Esophagus (tissue), 2 donors: ENCODE results near the gene BMPR1B. TPM values are rescaled to one million over a fixed set of nuclear protein-coding genes. Genes with fewer than 3 reads are reported as not detected.

Experiments used
- H3K27ac ChIP-seq, 2 donors: one replicate each; pipeline ENCODE4 v1.5.1; 2013; ENCODE audit warnings: low read depth in 2 of 2, mild to moderate bottlenecking in 2 of 2, inconsistent platforms in 1 of 2, low read length in 1 of 2, moderate library complexity in 1 of 2
- H3K27me3 ChIP-seq, 2 donors: one replicate each; pipeline ENCODE4 v1.6.1; 2013; ENCODE audit warnings: low read length in 2 of 2, control low read depth in 1 of 2, mild to moderate bottlenecking in 1 of 2; ENCODE audit not compliant: insufficient read depth in 2 of 2, control insufficient read depth in 1 of 2
- H3K36me3 ChIP-seq, 2 donors: one replicate each; pipeline ENCODE4 v1.6.1; 2013; ENCODE audit warnings: low read length in 1 of 2; ENCODE audit not compliant: control insufficient read depth in 2 of 2, insufficient read depth in 2 of 2
- H3K4me1 ChIP-seq, 2 donors: one replicate each; pipeline ENCODE4 v1.6.1; 2013; ENCODE audit warnings: low read length in 1 of 2; ENCODE audit not compliant: control insufficient read depth in 2 of 2, insufficient read depth in 2 of 2
- H3K4me3 ChIP-seq, 2 donors: one replicate each; pipeline ENCODE4 v1.5.1; 2013; ENCODE audit warnings: low read length in 2 of 2, mild to moderate bottlenecking in 2 of 2, low read depth in 1 of 2, moderate library complexity in 1 of 2
- H3K9me3 ChIP-seq, 2 donors: one replicate each; pipeline ENCODE4 v1.6.1; 2013; ENCODE audit warnings: mild to moderate bottlenecking in 2 of 2, low read depth in 1 of 2, low read length in 1 of 2, moderate library complexity in 1 of 2; ENCODE audit not compliant: control insufficient read depth in 2 of 2, insufficient read depth in 1 of 2
- WGBS, 2 donors: extraction: QIAGEN DNeasy Blood & Tissue Kit; methylation state at CpG; one replicate each; pipeline ENCODE4 v1.1.7; 2013; 5-methylcytosine and 5-hydroxymethylcytosine counted together
- polyA plus RNA-seq, 2 donors: library from polyadenylated mRNA; stranded (reverse); fragments of 200-250 nt; gene quantifications; one replicate each; pipeline ENCODE4 v1.2.3, GENCODE V29; 2013
- donor health status: healthy with polysubstance abuse.
- donor health status: Bipolar disorder and iron deficiency.

The BMPR1B gene
- polyA plus RNA-seq, 2 donors, result 0.18 to 0.22 TPM

DNA sequence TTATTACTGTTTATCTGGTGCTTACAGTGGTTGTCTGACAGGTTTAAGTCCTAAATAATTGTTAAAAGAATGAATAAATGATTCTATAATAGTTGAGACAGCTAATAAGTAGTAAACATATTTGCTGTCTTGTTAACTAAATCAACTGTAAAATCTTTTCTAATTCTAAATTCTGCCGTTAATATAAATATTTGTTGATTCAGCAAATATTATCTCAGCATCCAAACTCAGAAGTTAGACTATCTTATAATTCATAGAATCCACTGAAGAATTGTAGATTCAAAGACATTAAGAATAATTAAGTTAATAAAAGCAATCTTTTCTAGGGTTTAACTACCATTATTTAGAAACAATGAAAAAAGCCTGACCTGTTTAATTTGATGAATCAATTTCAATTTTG lies 256.3 kb downstream of the BMPR1B start:
- H3K9me3 ChIP-seq, result no peaks in the 10 kb centered on the region
- no peaks in the 10 kb centered on the region for H3K27me3 ChIP-seq
- H3K36me3 ChIP-seq, result no peaks in the 10 kb centered on the region
- WGBS, 2 donors, result 81 to 91% methylated on average over 1 of the region's 1 CpG
- no peaks in the 10 kb centered on the region for H3K4me1 ChIP-seq
- no peak overlapping the region for H3K4me3 ChIP-seq
- H3K27ac ChIP-seq, result no peak overlapping the region

DNA sequence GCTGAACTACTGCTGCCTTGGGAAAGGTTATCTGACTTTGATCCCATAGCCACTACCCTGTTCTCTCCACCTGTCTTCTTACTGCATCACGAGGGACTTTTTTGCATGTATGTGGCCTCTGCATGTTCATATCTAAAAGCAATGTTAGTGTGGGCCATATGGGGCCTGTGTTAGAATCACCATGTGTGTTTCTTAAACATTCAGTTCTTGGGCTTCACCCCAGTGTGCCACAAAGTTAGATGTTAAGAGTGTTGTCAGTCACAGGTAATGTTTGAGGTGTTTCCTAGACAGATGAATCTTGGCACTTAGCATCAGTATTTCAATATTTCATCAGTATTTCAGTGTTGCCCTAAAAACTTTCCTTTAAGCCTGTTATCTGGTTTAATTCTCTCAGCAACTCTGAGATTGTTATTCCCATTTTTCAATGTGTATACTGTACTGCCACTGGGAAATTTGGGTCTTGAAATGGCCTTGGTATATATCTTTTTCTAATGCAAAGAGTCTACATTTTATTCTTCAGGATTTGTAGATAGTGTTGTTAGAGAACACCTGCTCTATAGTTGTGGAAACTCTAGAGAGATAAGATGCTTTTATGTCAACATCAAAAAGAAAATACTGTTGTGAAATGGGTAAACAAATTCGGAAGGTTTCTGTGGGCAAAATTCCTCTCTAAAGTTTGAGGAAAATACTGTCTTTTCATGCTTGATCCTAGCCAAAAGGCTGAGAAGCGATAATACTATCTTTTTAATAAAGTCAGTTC lies 259.7 kb downstream of the BMPR1B start:
- Histone ChIP-seq H3K27ac (no peak overlapping the region), H3K4me1 (no peaks in the 10 kb centered on the region), H3K27me3 (no peaks in the 10 kb centered on the region), H3K9me3 (no peaks in the 10 kb centered on the region), H3K4me3 (no peak overlapping the region), H3K36me3 (no peaks in the 10 kb centered on the region)
- WGBS, 2 donors, result 61 to 63% methylated on average over 3 of the region's 3 CpGs

DNA sequence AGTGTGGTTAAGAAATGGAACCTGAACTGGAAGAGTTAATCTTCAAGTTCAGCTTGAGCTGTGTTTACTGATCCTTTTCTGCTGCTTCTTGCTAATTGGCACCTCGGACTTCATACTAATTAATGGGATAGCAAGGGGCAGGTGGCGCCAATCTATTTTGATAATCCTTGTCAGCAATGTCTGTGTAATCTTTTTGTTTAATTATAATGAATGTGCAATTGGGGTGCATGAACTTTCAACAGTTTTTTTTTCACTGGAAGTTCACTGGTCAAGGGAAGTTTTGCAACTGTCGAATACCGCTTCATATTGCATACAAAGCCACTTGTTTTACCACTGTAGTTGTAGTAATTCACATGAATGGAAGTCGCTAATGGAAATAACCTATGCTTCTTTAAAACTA lies 261.0 kb downstream of the BMPR1B start:
- 42 to 48% methylated on average over 5 of the region's 5 CpGs for WGBS, 2 donors
- Histone ChIP-seq H3K36me3 (no peaks in the 10 kb centered on the region), H3K27ac (no peak overlapping the region), H3K4me3 (no peak overlapping the region), H3K9me3 (no peaks in the 10 kb centered on the region), H3K4me1 (no peaks in the 10 kb centered on the region), H3K27me3 (no peaks in the 10 kb centered on the region)

DNA sequence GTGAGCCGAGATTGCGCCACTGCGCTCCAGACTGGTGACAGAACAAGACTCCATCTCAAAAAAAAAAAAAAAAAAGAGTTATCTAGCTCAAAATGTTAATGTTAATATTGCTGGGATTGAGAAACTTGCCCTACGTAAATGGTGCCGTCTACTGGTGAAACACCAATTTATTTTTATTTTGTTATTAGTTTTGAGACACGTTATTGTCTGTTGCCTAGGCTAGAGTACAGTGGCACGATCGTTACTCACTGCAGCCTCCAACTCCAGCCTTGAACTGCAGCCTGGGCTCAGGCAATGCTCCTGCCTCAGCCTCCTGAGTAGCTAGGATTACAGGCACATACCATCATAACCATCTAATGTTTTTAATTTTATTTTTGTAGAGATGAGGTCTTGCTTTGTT lies 262.8 kb downstream of the BMPR1B start:
- WGBS, 2 donors, result 93% methylated on average over 8 of the region's 8 CpGs
- Histone ChIP-seq H3K27me3 (no peaks in the 10 kb centered on the region), H3K4me1 (no peaks in the 10 kb centered on the region), H3K27ac (no peak overlapping the region), H3K9me3 (no peaks in the 10 kb centered on the region), H3K4me3 (no peak overlapping the region), H3K36me3 (no peaks in the 10 kb centered on the region)

DNA sequence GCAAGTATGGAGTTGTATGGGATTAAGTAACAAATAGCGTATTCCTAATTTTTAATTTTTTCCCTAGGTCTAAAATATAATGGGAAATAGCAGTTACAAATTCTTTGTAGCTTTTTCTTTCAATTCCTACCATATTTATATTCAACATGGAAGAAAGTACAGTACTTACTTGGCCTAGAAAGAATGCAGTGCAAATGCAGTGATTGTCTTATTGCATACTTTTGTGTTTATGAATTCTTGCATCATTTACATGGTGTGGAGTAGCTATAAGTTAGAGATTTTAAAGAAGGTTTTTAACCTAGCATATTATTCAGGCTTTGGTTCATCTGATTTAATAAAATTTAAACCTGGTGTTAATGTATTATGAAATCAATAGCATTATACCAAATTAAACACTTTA lies 263.3 kb downstream of the BMPR1B start:
- H3K36me3 ChIP-seq, result no peaks in the 10 kb centered on the region
- no peaks in the 10 kb centered on the region for H3K9me3 ChIP-seq
- no peak overlapping the region for H3K4me3 ChIP-seq
- WGBS, 2 donors, result 94 to 98% methylated on average over 1 of the region's 1 CpG
- H3K27me3 ChIP-seq, result no peaks in the 10 kb centered on the region
- no peak overlapping the region for H3K27ac ChIP-seq
- no peaks in the 10 kb centered on the region for H3K4me1 ChIP-seq

DNA sequence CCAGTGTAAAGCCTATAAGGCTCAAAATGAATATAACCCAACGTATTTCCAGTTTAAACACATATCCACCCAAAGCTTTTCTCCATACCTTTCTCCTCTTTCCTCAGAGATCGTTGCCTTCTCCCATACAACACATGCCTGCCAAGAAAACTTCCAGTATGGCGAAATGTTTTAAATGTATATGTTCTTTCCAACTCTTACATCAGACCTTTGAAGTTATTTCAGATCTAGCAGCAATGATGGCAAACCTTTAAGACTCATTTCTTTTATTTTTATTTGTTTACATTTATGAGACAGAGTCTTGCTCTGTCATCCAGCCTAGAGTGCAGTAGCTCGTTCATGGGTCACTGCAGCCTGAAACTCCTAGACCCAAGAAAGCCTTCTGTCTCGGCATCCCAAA lies 265.4 kb downstream of the BMPR1B start:
- H3K4me1 ChIP-seq, result no peaks in the 10 kb centered on the region
- no peaks in the 10 kb centered on the region for H3K9me3 ChIP-seq
- no peak overlapping the region for H3K27ac ChIP-seq
- H3K36me3 ChIP-seq, result no peaks in the 10 kb centered on the region
- no peak overlapping the region for H3K4me3 ChIP-seq
- H3K27me3 ChIP-seq, result no peaks in the 10 kb centered on the region
- 77 to 81% methylated on average over 5 of the region's 5 CpGs for WGBS, 2 donors

DNA sequence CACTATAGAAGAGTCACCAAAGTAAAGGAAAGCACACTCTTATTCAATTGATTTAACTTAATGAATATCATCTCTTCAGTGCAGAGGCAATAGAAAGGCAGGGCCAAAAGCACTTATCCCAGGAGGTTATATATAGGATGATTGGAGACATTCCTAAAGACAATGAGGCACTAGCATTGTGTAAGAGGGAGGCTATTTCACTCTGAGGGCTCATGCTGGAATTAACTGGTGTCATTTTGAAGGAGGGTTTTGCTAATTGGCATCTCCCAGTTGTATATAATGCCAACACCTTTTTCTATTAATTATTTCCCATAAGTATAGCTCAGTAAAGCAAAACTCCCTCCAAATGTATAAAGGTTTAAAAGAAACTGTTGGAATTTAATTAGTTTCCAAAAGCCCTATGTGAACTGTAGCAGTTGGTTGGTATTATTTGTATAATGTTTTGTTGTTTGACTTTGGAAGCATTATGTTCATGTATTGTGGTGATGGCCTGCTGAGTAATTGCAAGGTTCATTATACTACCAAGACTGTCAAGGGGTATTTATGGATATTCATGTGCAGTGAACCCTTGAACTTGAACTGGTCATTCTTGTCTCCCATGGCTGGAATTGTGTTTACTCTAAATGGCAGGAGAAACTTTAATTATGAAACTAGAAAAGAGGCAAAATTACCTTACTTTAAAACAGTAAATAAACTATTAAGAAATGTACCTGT lies 270.3 kb downstream of the BMPR1B start:
- no peaks in the 10 kb centered on the region for H3K27me3 ChIP-seq
- no peaks in the 10 kb centered on the region for H3K36me3 ChIP-seq
- no peak overlapping the region for H3K27ac ChIP-seq
- H3K4me1 ChIP-seq, result no peaks in the 10 kb centered on the region
- H3K9me3 ChIP-seq, result no peaks in the 10 kb centered on the region
- no peak overlapping the region for H3K4me3 ChIP-seq

DNA sequence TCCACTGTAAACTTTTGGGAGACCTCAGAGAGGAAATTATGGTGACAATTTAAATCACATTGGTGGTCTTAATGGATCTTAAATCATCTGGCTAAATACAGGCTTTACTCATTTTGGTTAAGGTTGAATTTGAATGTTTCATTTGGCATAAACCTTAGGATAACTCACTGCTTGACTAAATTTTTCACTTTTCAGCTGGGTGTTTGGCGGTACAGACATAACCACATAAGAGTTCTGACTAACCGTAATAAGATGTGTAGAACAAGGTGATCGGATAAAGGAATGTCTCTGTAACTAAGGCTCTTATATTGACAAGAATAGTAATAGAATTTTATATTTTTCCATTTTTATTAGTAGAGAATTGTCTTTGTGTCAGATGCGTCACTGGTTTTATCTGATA lies 281.0 kb downstream of the BMPR1B start:
- Histone ChIP-seq H3K4me1 (no peaks in the 10 kb centered on the region), H3K9me3 (no peaks in the 10 kb centered on the region), H3K27ac (no peak overlapping the region), H3K36me3 (no peaks in the 10 kb centered on the region), H3K27me3 (no peaks in the 10 kb centered on the region), H3K4me3 (no peak overlapping the region)
- 97% methylated on average over 4 of the region's 4 CpGs for WGBS, 2 donors

DNA sequence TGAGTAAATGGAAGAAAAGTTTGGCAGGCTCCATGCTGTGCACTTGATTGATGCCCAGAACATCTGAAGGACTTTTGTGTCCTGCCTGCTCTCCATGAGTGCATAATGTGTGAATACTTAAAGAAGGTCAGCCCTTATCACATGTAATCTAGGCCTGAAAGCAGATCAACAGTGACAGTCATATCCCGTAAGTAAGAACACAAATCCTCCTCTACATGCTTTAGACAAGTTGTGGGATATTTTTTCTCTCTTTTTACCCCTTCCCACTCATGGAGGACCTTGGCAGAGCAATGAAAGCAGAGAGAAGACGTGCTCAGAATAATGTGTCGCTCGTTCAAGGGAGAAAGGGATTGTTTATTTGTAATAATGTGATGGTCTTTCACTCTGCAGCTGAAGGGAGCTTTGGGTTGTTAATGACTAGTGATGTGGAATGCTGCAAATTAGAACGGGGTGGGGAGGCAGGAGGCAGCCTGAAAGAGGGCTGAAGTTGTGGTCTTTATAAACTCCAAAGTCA lies 286.6 kb downstream of the BMPR1B start:
- no peaks in the 10 kb centered on the region for H3K36me3 ChIP-seq
- H3K4me3 ChIP-seq, result no peak overlapping the region
- H3K9me3 ChIP-seq, result no peaks in the 10 kb centered on the region
- no peaks in the 10 kb centered on the region for H3K27me3 ChIP-seq
- no peaks in the 10 kb centered on the region for H3K4me1 ChIP-seq
- 50 to 56% methylated on average over 5 of the region's 5 CpGs for WGBS, 2 donors
- H3K27ac ChIP-seq, result no peak overlapping the region

DNA sequence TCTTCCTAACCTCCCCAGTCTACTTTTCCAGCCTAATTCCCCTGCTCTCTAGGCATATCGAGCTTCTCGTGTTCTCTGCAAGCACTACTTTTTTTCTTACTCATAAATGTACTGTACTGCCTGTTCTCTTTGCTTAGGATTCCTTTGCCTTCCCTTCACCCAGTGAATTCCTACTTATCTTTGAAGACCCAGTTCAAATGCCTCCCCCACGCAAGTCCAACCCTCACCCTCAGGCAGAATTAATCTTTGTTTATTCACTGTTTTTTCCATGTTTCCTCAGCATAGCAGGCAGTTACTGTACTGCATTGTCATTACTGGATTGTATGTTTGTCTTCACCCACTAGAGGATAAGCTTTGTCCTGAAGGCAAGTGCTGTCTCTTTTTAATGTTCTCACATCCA lies 287.7 kb downstream of the BMPR1B start:
- no peaks in the 10 kb centered on the region for H3K36me3 ChIP-seq
- 45 to 57% methylated on average over 3 of the region's 3 CpGs for WGBS, 2 donors
- H3K9me3 ChIP-seq, result no peaks in the 10 kb centered on the region
- H3K4me3 ChIP-seq, result no peak overlapping the region
- H3K27ac ChIP-seq, result no peak overlapping the region
- no peaks in the 10 kb centered on the region for H3K4me1 ChIP-seq
- H3K27me3 ChIP-seq, result no peaks in the 10 kb centered on the region
